CD4-positive, alpha-beta T cell (primary cell): ENCODE measurements around the gene MRPL32. TPM values are rescaled to one million over a fixed set of nuclear protein-coding genes. Genes with fewer than 3 reads are reported as not detected.
A peak's percentile ranks its signal among the peaks of the same experiment; 100 is the strongest.

Experiments
- ATAC-seq: fragments of 200-7000 bp; cut with Tn5 transposase; one replicate; pipeline ENCODE4 v1.10.0; 2022; ENCODE audit warnings: mild to moderate bottlenecking; ENCODE audit not compliant: poor library complexity
- CTCF ChIA-PET: fragments of 350-600 bp; sonication (Branson Sonifier 250); formaldehyde crosslinking; loops from one replicate; lab custom pipeline; 2021; ENCODE audit warnings: antibody characterized with exemption, inconsistent platforms; lab: Charles Lee
- POLR2A ChIA-PET: fragments of 350-600 bp; sonication (Branson Sonifier 250); formaldehyde crosslinking; loops from one replicate; lab custom pipeline; 2021; ENCODE audit warnings: antibody characterized with exemption, inconsistent platforms; lab: Charles Lee
- DNase-seq, 14 experiments: peaks; one replicate each; pipeline ENCODE4 v3.0.0-alpha.2; 2013 to 2020; ENCODE audit warnings: mixed read lengths in 2 of 14
- H3K27ac ChIP-seq, 2 donors: one replicate each; pipeline versions ENCODE4 v1.5.1 to v1.7.0; 2013; ENCODE audit warnings: low read length in 2 of 2, low read depth in 1 of 2, mild to moderate bottlenecking in 1 of 2
- H3K27me3 ChIP-seq, 2 experiments: 1 replicate in 1 of 2; 2 replicates in 1 of 2; pipeline versions ENCODE4 v1.6.1 to v1.7.0; 2013; ENCODE audit warnings: low read length in 2 of 2, control low read depth in 1 of 2, mild to moderate bottlenecking in 1 of 2, moderate library complexity in 1 of 2; ENCODE audit not compliant: insufficient read depth in 2 of 2, control insufficient read depth in 1 of 2
- H3K36me3 ChIP-seq: one replicate; pipeline ENCODE4 v1.6.1; 2013; ENCODE audit warnings: low read length, control low read depth; ENCODE audit not compliant: insufficient read depth
- H3K4me1 ChIP-seq: one replicate; pipeline ENCODE4 v1.6.1; 2013; ENCODE audit warnings: low read length, control low read depth; ENCODE audit not compliant: insufficient read depth
- H3K4me3 ChIP-seq: one replicate; pipeline ENCODE4 v1.5.1; 2013; ENCODE audit warnings: mild to moderate bottlenecking, low read length, moderate library complexity
- H3K9me3 ChIP-seq, 2 experiments: 1 replicate in 1 of 2; 2 replicates in 1 of 2; pipeline versions ENCODE4 v1.6.1 to v1.7.0; 2013; ENCODE audit warnings: low read length in 2 of 2, mild to moderate bottlenecking in 2 of 2, control low read depth in 1 of 2, moderate library complexity in 1 of 2; ENCODE audit not compliant: control insufficient read depth in 1 of 2, insufficient read depth in 1 of 2
- H3K27ac Mint-ChIP-seq: one replicate; pipeline ENCODE4 v1.8.0; 2020; ENCODE audit warnings: mixed read lengths
- H3K27me3 Mint-ChIP-seq: one replicate; pipeline ENCODE4 v1.8.0; 2021; ENCODE audit warnings: mixed read lengths
- H3K36me3 Mint-ChIP-seq: one replicate; pipeline ENCODE4 v1.8.0; 2021; ENCODE audit warnings: low read depth, mixed read lengths
- H3K4me1 Mint-ChIP-seq: one replicate; pipeline ENCODE4 v1.8.0; 2021; ENCODE audit warnings: low read depth, mixed read lengths
- H3K4me3 Mint-ChIP-seq: one replicate; pipeline ENCODE4 v1.8.0; 2020; ENCODE audit warnings: mild to moderate bottlenecking, mixed read lengths
- H3K9me3 Mint-ChIP-seq: one replicate; pipeline ENCODE4 v1.8.0; 2020; ENCODE audit warnings: mixed read lengths
- CTCF ChIP-seq: fragments of 200-600 bp; IDR thresholded peaks from one replicate; pipeline ENCODE4 v1.8.0; 2022; ENCODE audit warnings: antibody characterized with exemption, mild to moderate bottlenecking
- intact Hi-C, 2 experiments: fragments of 100-400 bp; cut with DNase I in 1 of 2; cut with micrococcal nuclease in 1 of 2; formaldehyde crosslinking; loops; one replicate each; pipeline versions ENCODE4 v1.15.1 to v1.9.0; 2023 to 2025; cut with DNase I, micrococcal nuclease
- total RNA-seq, 174 experiments: library from RNA in 2 of 174; stranded (reverse) in 2 of 174; gene quantifications; one replicate each; pipeline ENCODE4 v1.2.3 and lab custom pipeline; 2021 to 2026

MRPL32 gene
- total RNA-seq, 2 experiments from 2014 or later, result 57.1 to 60.7 TPM

GRCh38 chr7:42915356-42915755, 16.8 kb upstream of the MRPL32 start:
- Histone ChIP-seq H3K4me3 (no peak overlapping the region), H3K27ac (no peak overlapping the region), H3K27me3 (no peaks in the 10 kb centered on the region), H3K36me3 (peaks cover 36% of the 10 kb centered on the region), H3K4me1 (peaks cover 21% of the 10 kb centered on the region), H3K9me3 (no peaks in the 10 kb centered on the region)
- Mint-ChIP-seq H3K4me3 (no peak overlapping the region), H3K27me3 (no peaks in the 10 kb centered on the region), H3K36me3 (peaks cover 75% of the 10 kb centered on the region), H3K27ac (peak overlapping the region; percentile 76), H3K9me3 (no peaks in the 10 kb centered on the region), H3K4me1 (peaks cover 35% of the 10 kb centered on the region)
- intact Hi-C loops, result no loop called here
- CTCF ChIA-PET, result no interaction called here
- no peak for TF ChIP-seq CTCF
- DNase-seq (no peak), ATAC-seq (no peak)
- POLR2A ChIA-PET, result interaction anchor here (0.7 to 9.4 kb wide), 2 partner anchors 17 to 785 kb away, joined by 3 to 79 read pairs; partner anchors contain the start of genes MRPL32 and PSMA2

- H3K9me3 Mint-ChIP-seq, result no peaks in the 10 kb centered on the region
- no peaks in the 10 kb centered on the region for H3K27me3 Mint-ChIP-seq
- DNase-seq (no peak), ATAC-seq (no peak)
- intact Hi-C loops, result no loop called here
- CTCF ChIA-PET, result no interaction called here
- no peaks in the 10 kb centered on the region for H3K4me1 ChIP-seq
- no peak overlapping the region for H3K4me3 ChIP-seq
- H3K4me3 Mint-ChIP-seq, result no peak overlapping the region
- no peaks in the 10 kb centered on the region for H3K27me3 ChIP-seq
- no peak for TF ChIP-seq CTCF
- POLR2A ChIA-PET, result interaction anchor here (1.6 kb wide), 1 partner anchor 10 kb away, joined by 8 read pairs; the partner anchor contains the start of genes MRPL32 and PSMA2
- H3K27ac ChIP-seq, result no peak overlapping the region
- no peak overlapping the region for H3K27ac Mint-ChIP-seq
- H3K36me3 Mint-ChIP-seq, result peaks cover 94% of the 10 kb centered on the region
- no peaks in the 10 kb centered on the region for H3K9me3 ChIP-seq
- H3K36me3 ChIP-seq, result peaks cover 86% of the 10 kb centered on the region
- peaks cover 6% of the 10 kb centered on the region for H3K4me1 Mint-ChIP-seq
Measured at GRCh38 chr7:42922017-42922753, 10.0 kb upstream of the MRPL32 start.

- Mint-ChIP-seq H3K9me3 (no peaks in the 10 kb centered on the region), H3K27me3 (no peaks in the 10 kb centered on the region), H3K27ac (no peak overlapping the region), H3K36me3 (peaks cover 93% of the 10 kb centered on the region), H3K4me1 (peaks cover 27% of the 10 kb centered on the region), H3K4me3 (no peak overlapping the region)
- CTCF ChIA-PET, result interaction anchor here (0.7 kb wide), 1 partner anchor 510 kb away, joined by 4 read pairs; no protein-coding TSS in a partner anchor
- H3K4me1 ChIP-seq, result peaks cover under 1% of the 10 kb centered on the region
- H3K4me3 ChIP-seq, result no peak overlapping the region
- intact Hi-C loops, result no loop called here
- H3K9me3 ChIP-seq, result no peaks in the 10 kb centered on the region
- no peak for TF ChIP-seq CTCF
- H3K27ac ChIP-seq, result no peak overlapping the region
- POLR2A ChIA-PET, result interaction anchor here (1.2 kb wide), 1 partner anchor 8 kb away, joined by 5 read pairs; the partner anchor contains the start of genes MRPL32 and PSMA2
- peaks cover 79% of the 10 kb centered on the region for H3K36me3 ChIP-seq
- no peaks in the 10 kb centered on the region for H3K27me3 ChIP-seq
- ATAC-seq, result no peak
- DNase-seq, result no peak
Measured at GRCh38 chr7:42924223-42924838, 7.8 kb upstream of the MRPL32 start.
